ENCODE measurements around the gene UBL4B.
"Not testable (repeated sequence)": the region's sequence is repeated elsewhere in the genome, so short reads cannot be mapped to it uniquely, and the experiment has no call there.

Gene UBL4B

DNA sequence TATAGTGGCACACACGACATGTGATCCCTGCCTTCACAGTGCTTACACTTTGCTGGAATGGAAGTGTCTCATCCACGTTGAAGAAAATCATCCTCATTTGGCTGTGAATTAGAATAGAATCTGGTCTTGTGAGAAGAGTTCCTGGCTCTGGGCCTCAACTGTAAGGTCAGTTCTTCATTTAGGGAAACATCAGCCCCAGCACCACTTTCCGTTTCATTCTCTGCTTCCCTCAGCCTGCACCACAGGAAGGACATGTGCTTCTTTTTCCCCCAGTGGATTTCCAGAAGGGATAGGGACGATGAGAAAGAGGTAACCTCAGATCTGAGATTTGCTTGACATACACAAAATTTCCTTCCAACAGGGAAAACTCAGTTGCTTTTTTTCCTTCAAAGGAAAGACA lies 38.1 kb upstream of the UBL4B start:
- no peak overlapping the region for H3K4ac ChIP-seq (ENCODE audit: low read depth, low read length)
- no peak overlapping the region for H3K9ac ChIP-seq (ENCODE audit: low read length)
- H3K79me1 ChIP-seq (ENCODE audit: low read length): no peaks in the 10 kb centered on the region
- H3K4me2 ChIP-seq (ENCODE audit: low read length): no peak overlapping the region
- WGBS (ENCODE audit: extremely low coverage, insufficient coverage, low lambda C conversion rate): no CpG with 5 or more reads among the region's 4 CpGs
- no peaks in the 10 kb centered on the region for H3K36me3 ChIP-seq (ENCODE audit: control insufficient read depth, insufficient read depth, low read length)
- no peak overlapping the region for H3K27ac ChIP-seq (ENCODE audit: low read depth, low read length)
- no peaks in the 10 kb centered on the region for H3K79me2 ChIP-seq (ENCODE audit: control insufficient read depth, insufficient read depth, low read length)
- no peak overlapping the region for H3K4me3 ChIP-seq (ENCODE audit: low read length)
- DNase-seq: no peak
- peaks cover 2% of the 10 kb centered on the region for H3K4me1 ChIP-seq (ENCODE audit: control insufficient read depth, low read depth, low read length)
- no peak overlapping the region for H2AK5ac ChIP-seq (ENCODE audit: low read length)
- no peak overlapping the region for H4K5ac ChIP-seq (ENCODE audit: low read length)
- H3K27me3 ChIP-seq (ENCODE audit: insufficient read depth, low read length, poor library complexity): peaks cover 41% of the 10 kb centered on the region
- H2BK120ac ChIP-seq (ENCODE audit: low read depth, low read length): no peak overlapping the region
- no peak overlapping the region for H2BK15ac ChIP-seq (replicated peaks; ENCODE audit: low read depth)
- H3K56ac ChIP-seq (ENCODE audit: low read length): no peak overlapping the region
- no peak overlapping the region for H4K8ac ChIP-seq (ENCODE audit: low read depth, low read length)
- no peak overlapping the region for H2BK5ac ChIP-seq (ENCODE audit: low read length)
- no peak overlapping the region for H3K23ac ChIP-seq (ENCODE audit: low read length)
- H3K18ac ChIP-seq (ENCODE audit: low read length): no peak overlapping the region

DNA sequence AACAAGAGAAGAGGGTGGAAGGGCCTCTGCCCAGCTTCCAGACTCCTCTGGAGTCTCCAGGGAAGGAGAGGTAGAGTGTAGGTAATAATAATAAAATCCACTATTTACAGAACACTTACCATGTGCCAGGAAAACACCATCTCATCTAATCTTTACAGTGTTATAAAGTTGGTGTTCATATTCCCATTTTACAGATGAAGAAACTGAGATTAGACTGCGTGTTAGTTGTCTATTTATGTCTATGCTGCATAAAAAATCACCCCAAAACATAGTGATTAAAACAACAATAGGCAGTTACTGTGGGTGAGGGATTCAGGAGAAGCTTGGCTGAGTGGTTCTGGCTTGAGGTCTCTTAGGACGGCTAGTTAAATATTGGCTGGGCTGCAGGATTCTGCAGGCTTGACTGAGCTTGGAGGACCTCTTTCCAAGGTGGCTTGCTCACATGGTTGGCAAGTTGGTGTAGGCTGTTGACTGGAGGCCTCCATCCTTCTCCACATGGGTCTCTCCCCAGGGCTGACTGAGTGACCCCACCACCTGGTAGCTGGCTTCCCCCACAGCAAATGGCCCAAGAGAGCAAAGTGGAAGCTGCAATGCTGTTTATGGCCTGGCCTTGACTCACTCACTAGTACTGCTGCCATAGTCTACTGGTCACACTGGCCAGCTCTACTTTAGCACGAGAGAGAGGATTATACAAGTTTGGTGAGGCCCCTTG lies 35.3 kb upstream of the UBL4B start:
- DNase-seq: no peak
- Histone ChIP-seq H2BK15ac (replicated peaks; ENCODE audit: low read depth) (no peak overlapping the region), H3K79me2 (ENCODE audit: control insufficient read depth, insufficient read depth, low read length) (no peaks in the 10 kb centered on the region), H4K8ac (ENCODE audit: low read depth, low read length) (no peak overlapping the region), H3K27ac (ENCODE audit: low read depth, low read length) (no peak overlapping the region), H2BK5ac (ENCODE audit: low read length) (no peak overlapping the region), H3K18ac (ENCODE audit: low read length) (no peak overlapping the region), H3K23ac (ENCODE audit: low read length) (no peak overlapping the region), H3K9ac (ENCODE audit: low read length) (no peak overlapping the region), H3K4me2 (ENCODE audit: low read length) (no peak overlapping the region), H4K5ac (ENCODE audit: low read length) (no peak overlapping the region), H2BK120ac (ENCODE audit: low read depth, low read length) (no peak overlapping the region), H3K56ac (ENCODE audit: low read length) (no peak overlapping the region), H3K36me3 (ENCODE audit: control insufficient read depth, insufficient read depth, low read length) (no peaks in the 10 kb centered on the region), H3K4ac (ENCODE audit: low read depth, low read length) (no peak overlapping the region), H3K4me3 (ENCODE audit: low read length) (no peak overlapping the region), H3K4me1 (ENCODE audit: control insufficient read depth, low read depth, low read length) (no peaks in the 10 kb centered on the region), H3K79me1 (ENCODE audit: low read length) (no peaks in the 10 kb centered on the region), H3K27me3 (ENCODE audit: insufficient read depth, low read length, poor library complexity) (peaks cover 15% of the 10 kb centered on the region), H2AK5ac (ENCODE audit: low read length) (no peak overlapping the region)
- WGBS (ENCODE audit: extremely low coverage, insufficient coverage, low lambda C conversion rate): no CpG with 5 or more reads among the region's 3 CpGs

DNA sequence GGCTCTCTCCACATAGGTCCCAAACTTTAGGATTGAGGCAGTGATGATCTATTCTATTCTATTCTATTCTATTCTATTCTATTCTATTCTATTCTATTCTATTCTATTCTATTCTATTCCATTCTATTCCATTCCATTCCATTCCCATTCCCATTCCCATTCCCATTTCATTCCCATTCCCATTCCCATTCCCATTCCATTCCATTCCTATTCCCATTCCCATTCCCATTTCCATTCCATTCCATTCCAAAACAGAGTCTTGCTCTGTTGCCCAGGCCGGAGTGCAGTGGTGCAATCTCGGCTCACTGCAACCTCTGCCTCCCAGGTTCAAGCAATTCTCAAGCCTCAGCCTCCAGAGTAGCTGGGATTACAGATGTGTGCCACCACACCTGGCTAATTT lies 32.2 kb upstream of the UBL4B start:
- not testable (repeated sequence) for H3K4me2 ChIP-seq (ENCODE audit: low read length); H4K5ac ChIP-seq (ENCODE audit: low read length); H3K36me3 ChIP-seq (ENCODE audit: control insufficient read depth, insufficient read depth, low read length); H3K27ac ChIP-seq (ENCODE audit: low read depth, low read length); H3K4me1 ChIP-seq (ENCODE audit: control insufficient read depth, low read depth, low read length); H3K4ac ChIP-seq (ENCODE audit: low read depth, low read length); H3K79me1 ChIP-seq (ENCODE audit: low read length); H3K18ac ChIP-seq (ENCODE audit: low read length); H2BK15ac ChIP-seq (replicated peaks; ENCODE audit: low read depth); H3K79me2 ChIP-seq (ENCODE audit: control insufficient read depth, insufficient read depth, low read length); DNase-seq; H3K23ac ChIP-seq (ENCODE audit: low read length); H4K8ac ChIP-seq (ENCODE audit: low read depth, low read length); H2BK5ac ChIP-seq (ENCODE audit: low read length); H3K56ac ChIP-seq (ENCODE audit: low read length); H2BK120ac ChIP-seq (ENCODE audit: low read depth, low read length); H3K9ac ChIP-seq (ENCODE audit: low read length); H2AK5ac ChIP-seq (ENCODE audit: low read length); H3K4me3 ChIP-seq (ENCODE audit: low read length)
- peaks cover 27% of the 10 kb centered on the region for H3K27me3 ChIP-seq (ENCODE audit: insufficient read depth, low read length, poor library complexity)
- no CpG with 5 or more reads among the region's 2 CpGs for WGBS (ENCODE audit: extremely low coverage, insufficient coverage, low lambda C conversion rate)

DNA sequence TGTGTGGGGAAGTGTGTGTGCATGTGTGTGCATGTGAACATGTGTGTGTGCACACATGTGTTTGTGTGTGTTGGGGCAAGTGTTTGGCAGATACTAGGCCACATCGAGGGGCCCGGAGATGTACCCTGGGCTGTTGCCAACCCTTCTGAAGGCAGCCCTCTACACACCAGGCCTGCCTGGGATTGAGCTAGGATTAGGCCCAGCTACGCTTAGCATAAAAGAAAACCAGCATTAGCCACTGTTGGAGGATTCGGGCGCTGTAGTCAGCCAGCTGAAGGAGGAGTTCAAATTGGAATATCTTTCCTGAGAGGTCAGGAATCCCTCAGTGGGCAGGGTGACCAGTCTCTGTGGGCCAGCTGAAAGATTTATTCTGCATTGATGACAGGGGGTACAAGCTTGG lies 31.2 kb upstream of the UBL4B start:
- no peak overlapping the region for H3K9ac ChIP-seq (ENCODE audit: low read length)
- H3K56ac ChIP-seq (ENCODE audit: low read length): no peak overlapping the region
- H3K4me1 ChIP-seq (ENCODE audit: control insufficient read depth, low read depth, low read length): no peaks in the 10 kb centered on the region
- H3K27me3 ChIP-seq (ENCODE audit: insufficient read depth, low read length, poor library complexity): peaks cover 37% of the 10 kb centered on the region
- no peak overlapping the region for H4K5ac ChIP-seq (ENCODE audit: low read length)
- H4K8ac ChIP-seq (ENCODE audit: low read depth, low read length): no peak overlapping the region
- no peak overlapping the region for H3K4ac ChIP-seq (ENCODE audit: low read depth, low read length)
- no peak overlapping the region for H3K4me2 ChIP-seq (ENCODE audit: low read length)
- H2BK15ac ChIP-seq (replicated peaks; ENCODE audit: low read depth): no peak overlapping the region
- H2BK120ac ChIP-seq (ENCODE audit: low read depth, low read length): no peak overlapping the region
- no peaks in the 10 kb centered on the region for H3K36me3 ChIP-seq (ENCODE audit: control insufficient read depth, insufficient read depth, low read length)
- no peak overlapping the region for H2BK5ac ChIP-seq (ENCODE audit: low read length)
- no peak for DNase-seq
- no peak overlapping the region for H3K27ac ChIP-seq (ENCODE audit: low read depth, low read length)
- no peaks in the 10 kb centered on the region for H3K79me1 ChIP-seq (ENCODE audit: low read length)
- H3K23ac ChIP-seq (ENCODE audit: low read length): no peak overlapping the region
- no peak overlapping the region for H2AK5ac ChIP-seq (ENCODE audit: low read length)
- H3K79me2 ChIP-seq (ENCODE audit: control insufficient read depth, insufficient read depth, low read length): no peaks in the 10 kb centered on the region
- WGBS (ENCODE audit: extremely low coverage, insufficient coverage, low lambda C conversion rate): no CpG with 5 or more reads among the region's 5 CpGs
- no peak overlapping the region for H3K18ac ChIP-seq (ENCODE audit: low read length)
- H3K4me3 ChIP-seq (ENCODE audit: low read length): no peak overlapping the region

DNA sequence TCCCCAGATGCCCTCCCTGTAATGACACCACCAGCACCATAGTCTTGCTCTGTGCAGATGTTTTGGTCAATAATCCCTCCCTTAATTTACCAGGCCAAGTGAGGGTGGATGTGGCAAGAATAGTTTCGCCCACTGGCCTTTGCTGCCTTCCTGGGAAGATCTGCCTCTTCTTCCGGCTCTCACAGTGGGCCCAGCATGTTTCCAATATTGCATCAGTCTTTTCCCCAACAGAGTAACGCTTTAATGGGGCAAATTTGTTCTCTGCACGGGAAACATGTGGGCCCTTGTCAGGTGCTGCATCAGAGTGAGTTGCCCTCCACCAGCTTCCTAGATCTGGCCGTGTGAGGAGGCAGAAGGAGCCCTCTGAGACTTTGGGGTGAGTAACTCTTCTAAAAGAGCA lies 29.8 kb upstream of the UBL4B start:
- Histone ChIP-seq H2BK120ac (ENCODE audit: low read depth, low read length) (no peak overlapping the region), H3K36me3 (ENCODE audit: control insufficient read depth, insufficient read depth, low read length) (no peaks in the 10 kb centered on the region), H3K4ac (ENCODE audit: low read depth, low read length) (no peak overlapping the region), H3K27me3 (ENCODE audit: insufficient read depth, low read length, poor library complexity) (peaks cover 47% of the 10 kb centered on the region), H3K18ac (ENCODE audit: low read length) (no peak overlapping the region), H3K4me3 (ENCODE audit: low read length) (no peak overlapping the region), H3K79me1 (ENCODE audit: low read length) (no peaks in the 10 kb centered on the region), H3K23ac (ENCODE audit: low read length) (no peak overlapping the region), H4K5ac (ENCODE audit: low read length) (no peak overlapping the region), H2BK5ac (ENCODE audit: low read length) (no peak overlapping the region), H3K4me1 (ENCODE audit: control insufficient read depth, low read depth, low read length) (no peaks in the 10 kb centered on the region), H3K79me2 (ENCODE audit: control insufficient read depth, insufficient read depth, low read length) (no peaks in the 10 kb centered on the region), H3K9ac (ENCODE audit: low read length) (no peak overlapping the region), H4K8ac (ENCODE audit: low read depth, low read length) (no peak overlapping the region), H2BK15ac (replicated peaks; ENCODE audit: low read depth) (no peak overlapping the region), H2AK5ac (ENCODE audit: low read length) (no peak overlapping the region), H3K56ac (ENCODE audit: low read length) (no peak overlapping the region), H3K27ac (ENCODE audit: low read depth, low read length) (no peak overlapping the region), H3K4me2 (ENCODE audit: low read length) (no peak overlapping the region)
- DNase-seq: no peak
- WGBS (ENCODE audit: extremely low coverage, insufficient coverage, low lambda C conversion rate): no CpG with 5 or more reads among the region's 5 CpGs
